Body of pancreas (tissue), 4 donors: ENCODE results near the gene TRPM3.

Experiments
- CTCF ChIP-seq, 7 experiments: fragments of 450-650 bp in 4 of 7; fragments of 200-600 bp in 3 of 7; sonication (generic) in 3 of 7; IDR thresholded peaks; one replicate each; pipeline ENCODE4 v1.5.1; 2016 to 2019; ENCODE audit warnings: antibody characterized with exemption in 7 of 7
- POLR2A ChIP-seq, 3 donors: fragments of 450-650 bp; IDR thresholded peaks; one replicate each; pipeline ENCODE4 v1.6.1; 2016; ENCODE audit warnings: antibody characterized with exemption in 3 of 3, mild to moderate bottlenecking in 2 of 3

GRCh38 chr9:71048280-71048679 is 73.1 kb downstream of the TRPM3 start:
- no peak for TF ChIP-seq POLR2A (IDR thresholded peaks at IDR 0.05)
- TF ChIP-seq CTCF (IDR thresholded peaks at IDR 0.05), result no peak
